DLD1 (cell line): ENCODE measurements around the gene PEX26.
"Not testable (repeated sequence)": the region's sequence is repeated elsewhere in the genome, so short reads cannot be mapped to it uniquely, and the experiment has no call there.

ENCODE experiments used
- in situ Hi-C: cut with HindIII; loops from 2 replicates; pipeline ENCODE4 v1.10.0; 2017; ENCODE audit warnings: low sequenced_read_pairs

Gene PEX26

GRCh38 chr22:18070556-18071306, 7.1 kb upstream of the PEX26 start:
- in situ Hi-C loops, result no loop called here

- in situ Hi-C loops, result not testable (repeated sequence)
Measured at GRCh38 chr22:18071307-18071967, 6.4 kb upstream of the PEX26 start.

- in situ Hi-C loops, result no loop called here
Measured at GRCh38 chr22:18071968-18072310, 5.9 kb upstream of the PEX26 start.

- in situ Hi-C loops, result no loop called here
Measured at GRCh38 chr22:18073467-18073866, 4.3 kb upstream of the PEX26 start.

- in situ Hi-C loops, result not testable (repeated sequence)
Measured at GRCh38 chr22:18073927-18074326, 3.9 kb upstream of the PEX26 start.

- in situ Hi-C loops, result no loop called here
Measured at GRCh38 chr22:18075101-18075719, 2.6 kb upstream of the PEX26 start.

GRCh38 chr22:18075720-18076497, 1.9 kb upstream of the PEX26 start:
- in situ Hi-C loops, result no loop called here

GRCh38 chr22:18077087-18077638, 627 bp upstream of the PEX26 start:
- in situ Hi-C loops, result no loop called here

GRCh38 chr22:18078329-18079041, 695 bp downstream of the PEX26 start:
- in situ Hi-C loops, result no loop called here

GRCh38 chr22:18079706-18080233, 2.0 kb downstream of the PEX26 start:
- in situ Hi-C loops, result no loop called here

- in situ Hi-C loops, result no loop called here
Measured at GRCh38 chr22:18081416-18081815, 3.6 kb downstream of the PEX26 start.

GRCh38 chr22:18082467-18082866, 4.7 kb downstream of the PEX26 start:
- in situ Hi-C loops, result no loop called here

- in situ Hi-C loops, result no loop called here
Measured at GRCh38 chr22:18083406-18083805, 5.6 kb downstream of the PEX26 start.

- in situ Hi-C loops, result no loop called here
Measured at GRCh38 chr22:18085188-18085587, 7.4 kb downstream of the PEX26 start.

- in situ Hi-C loops, result no loop called here
Measured at GRCh38 chr22:18087350-18087855, 9.6 kb downstream of the PEX26 start.

- in situ Hi-C loops, result no loop called here
Measured at GRCh38 chr22:18088825-18089568, 11.2 kb downstream of the PEX26 start.

GRCh38 chr22:18090286-18090685, 12.5 kb downstream of the PEX26 start:
- in situ Hi-C loops, result no loop called here

GRCh38 chr22:18091478-18091877, 13.7 kb downstream of the PEX26 start:
- in situ Hi-C loops, result no loop called here

GRCh38 chr22:18091916-18092526, 14.2 kb downstream of the PEX26 start:
- in situ Hi-C loops, result no loop called here
